GM18502 (cell line): ENCODE results near the gene SLX4.

ENCODE experiments used
- ATAC-seq: cut with Tn5 transposase; IDR thresholded peaks from one replicate; pipeline ENCODE4 v1.9.1; 2021; ENCODE audit warnings: mild to moderate bottlenecking; ENCODE audit not compliant: unreplicated experiment, poor library complexity

SLX4 gene

GRCh38 chr16:3601614-3602319 is 9.6 kb downstream of the SLX4 start:
- ATAC-seq = no peak

- no peak for ATAC-seq
Measured at GRCh38 chr16:3599922-3600321, 11.5 kb downstream of the SLX4 start.

- ATAC-seq = no peak
Measured at GRCh38 chr16:3599121-3599520, 12.3 kb downstream of the SLX4 start.

GRCh38 chr16:3598236-3598635 is 13.2 kb downstream of the SLX4 start:
- no peak for ATAC-seq

GRCh38 chr16:3597676-3598075 is 13.7 kb downstream of the SLX4 start:
- no peak for ATAC-seq

GRCh38 chr16:3597226-3597625 is 14.2 kb downstream of the SLX4 start:
- ATAC-seq = no peak

- no peak for ATAC-seq
Measured at GRCh38 chr16:3596101-3596861, 15.1 kb downstream of the SLX4 start.

- ATAC-seq = no peak
Measured at GRCh38 chr16:3595521-3596021, 15.8 kb downstream of the SLX4 start.

- no peak for ATAC-seq
Measured at GRCh38 chr16:3595110-3595486, 16.3 kb downstream of the SLX4 start.

- ATAC-seq = no peak
Measured at GRCh38 chr16:3594316-3595109, 16.9 kb downstream of the SLX4 start.

GRCh38 chr16:3592559-3592958 is 18.8 kb downstream of the SLX4 start:
- no peak for ATAC-seq

- no peak for ATAC-seq
Measured at GRCh38 chr16:3591991-3592390, 19.4 kb downstream of the SLX4 start.

- ATAC-seq = no peak
Measured at GRCh38 chr16:3591436-3591803, 20.0 kb downstream of the SLX4 start.

- no peak for ATAC-seq
Measured at GRCh38 chr16:3590736-3591435, 20.5 kb downstream of the SLX4 start.

- no peak for ATAC-seq
Measured at GRCh38 chr16:3589991-3590701, 21.3 kb downstream of the SLX4 start.

- ATAC-seq = no peak
Measured at GRCh38 chr16:3589441-3589921, 21.9 kb downstream of the SLX4 start.

- ATAC-seq = no peak
Measured at GRCh38 chr16:3589001-3589400, 22.4 kb downstream of the SLX4 start.

- no peak for ATAC-seq
Measured at GRCh38 chr16:3587547-3588110, 23.8 kb downstream of the SLX4 start.

GRCh38 chr16:3584412-3584811 is 27.0 kb downstream of the SLX4 start:
- no peak for ATAC-seq
